ENCODE results near the gene ZNF20. TPM values are rescaled to one million over a fixed set of nuclear protein-coding genes. Genes with fewer than 3 reads are reported as not detected.
"Not testable (repeated sequence)": the region's sequence is repeated elsewhere in the genome, so short reads cannot be mapped to it uniquely, and the experiment has no call there.

Gene ZNF20
- total RNA-seq, 1 experiment from 2014 or later = 8.6 TPM

- peak in 1 of 2 experiments; percentile 23 for DNase-seq
- Histone ChIP-seq H3K9me2 (ENCODE audit: insufficient read depth) (no peaks in the 10 kb centered on the region), H3K4me1 (replicated peaks; ENCODE audit: insufficient read depth) (no peaks in the 10 kb centered on the region), H4K20me1 (ENCODE audit: insufficient read depth) (no peaks in the 10 kb centered on the region), H3K4me2 (no peak overlapping the region), H2AFZ (no peak overlapping the region), H3K36me3 (ENCODE audit: low read depth) (no peaks in the 10 kb centered on the region), H3K4me3 (no peak overlapping the region), H3K27me3 (ENCODE audit: insufficient read depth, low read depth) (no peaks in the 10 kb centered on the region), H3K79me2 (ENCODE audit: low read depth) (no peaks in the 10 kb centered on the region), H3K27ac (no peak overlapping the region), H3F3A (ENCODE audit: insufficient read depth, low read depth) (no peaks in the 10 kb centered on the region), H3K9me3 (ENCODE audit: insufficient read depth, low read depth) (no peaks in the 10 kb centered on the region)
- ChIA-PET POLR2A (ENCODE audit: unreplicated experiment) (no interaction called here), CTCF (interaction anchor here (0.5 to 0.8 kb wide), 4 partner anchors 31 to 425 kb away, joined by 3 to 6 read pairs (median 4); partner anchors contain the start of genes ZNF20 and ZNF442)
- no TSS peak for BruUV-seq (replicated peaks)
- TF ChIP-seq CTCF (conservative IDR thresholded peaks at IDR 0.05) (peak; percentile 72), EZH2 (IDR thresholded peaks at IDR 0.05; ENCODE audit: low read depth) (no peak)
- intact Hi-C loops (cut with micrococcal nuclease; ENCODE audit: unreplicated experiment) = loop anchor here (2.0 kb wide), 1 partner anchor 50 kb away; the partner anchor contains the start of gene ZNF20
Measured at GRCh38 chr19:12090807-12091206, 49.3 kb downstream of the ZNF20 start.

DNA sequence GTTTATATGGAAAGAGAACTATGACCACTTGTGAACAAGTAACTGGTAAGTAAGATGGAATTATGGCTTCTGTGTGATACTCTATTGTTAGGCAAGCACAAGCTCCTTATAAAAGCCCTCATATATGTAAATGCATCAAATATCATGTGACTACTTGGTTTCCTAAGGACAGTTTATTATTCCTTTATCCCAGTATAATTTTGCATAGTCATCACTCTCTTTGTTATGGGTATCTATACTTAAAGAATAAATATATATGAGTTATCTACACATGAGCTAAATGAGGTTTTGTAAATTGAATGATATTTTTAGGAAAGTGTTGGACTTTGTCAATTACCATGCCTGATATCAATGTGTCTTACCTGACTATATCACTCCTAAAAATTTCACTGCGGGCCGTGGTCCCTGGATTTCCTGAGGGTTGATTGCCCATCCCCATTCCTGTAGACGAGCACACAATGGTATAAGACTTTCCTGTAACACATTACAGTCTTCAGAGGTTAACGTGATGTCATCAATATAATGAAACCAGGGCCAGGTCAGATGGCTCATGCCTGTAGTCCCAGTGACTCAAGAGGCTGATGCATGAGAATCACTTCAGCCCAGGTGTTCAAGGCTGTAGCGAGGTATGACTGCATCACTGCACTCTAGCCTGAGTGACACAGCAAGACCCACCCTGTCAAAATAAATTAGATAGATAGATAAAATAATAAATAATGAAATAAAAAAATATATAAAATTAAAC, 54.9 kb downstream of the ZNF20 start:
- TF ChIP-seq EZH2 (IDR thresholded peaks at IDR 0.05; ENCODE audit: low read depth) (no peak), CTCF (conservative IDR thresholded peaks at IDR 0.05) (no peak)
- no peaks in the 10 kb centered on the region for H3F3A ChIP-seq (ENCODE audit: insufficient read depth, low read depth)
- peaks cover 6% of the 10 kb centered on the region for H3K9me3 ChIP-seq (ENCODE audit: insufficient read depth, low read depth)
- no peak overlapping the region for H3K4me2 ChIP-seq
- no TSS peak for BruUV-seq (replicated peaks)
- ChIA-PET POLR2A (ENCODE audit: unreplicated experiment) (no interaction called here), CTCF (no interaction called here)
- no peaks in the 10 kb centered on the region for H3K79me2 ChIP-seq (ENCODE audit: low read depth)
- no peaks in the 10 kb centered on the region for H3K9me2 ChIP-seq (ENCODE audit: insufficient read depth)
- no peaks in the 10 kb centered on the region for H4K20me1 ChIP-seq (ENCODE audit: insufficient read depth)
- no peaks in the 10 kb centered on the region for H3K4me1 ChIP-seq (replicated peaks; ENCODE audit: insufficient read depth)
- H3K27me3 ChIP-seq (ENCODE audit: insufficient read depth, low read depth) = no peaks in the 10 kb centered on the region
- H3K36me3 ChIP-seq (ENCODE audit: low read depth) = no peaks in the 10 kb centered on the region
- intact Hi-C loops (cut with micrococcal nuclease; ENCODE audit: unreplicated experiment) = no loop called here
- H3K4me3 ChIP-seq = no peak overlapping the region
- no peak for DNase-seq
- H2AFZ ChIP-seq = no peak overlapping the region
- H3K27ac ChIP-seq = no peak overlapping the region

DNA sequence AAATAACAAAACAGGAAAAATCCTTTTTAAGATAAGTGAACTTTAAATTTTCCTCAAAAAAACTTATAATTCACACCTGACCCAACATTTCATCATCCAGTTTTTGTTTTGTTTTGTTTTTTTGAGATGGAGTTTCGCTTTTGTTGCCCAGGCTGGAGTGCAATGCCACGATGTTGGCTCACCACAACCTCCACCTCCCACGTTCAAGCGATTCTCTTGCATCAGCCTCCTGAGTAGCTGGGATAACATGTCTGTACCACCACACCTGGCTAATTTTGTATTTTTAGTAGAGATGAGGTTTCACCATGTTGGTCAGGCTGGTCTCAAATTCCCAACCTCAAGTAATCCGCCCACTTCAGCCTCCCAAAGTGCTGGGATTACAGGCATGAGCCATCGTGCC, 56.8 kb downstream of the ZNF20 start:
- H3K9me2 ChIP-seq (ENCODE audit: insufficient read depth); intact Hi-C loops (cut with micrococcal nuclease; ENCODE audit: unreplicated experiment); H4K20me1 ChIP-seq (ENCODE audit: insufficient read depth); H3K79me2 ChIP-seq (ENCODE audit: low read depth); DNase-seq; H3K4me3 ChIP-seq; H2AFZ ChIP-seq; BruUV-seq (replicated peaks); H3K36me3 ChIP-seq (ENCODE audit: low read depth); H3K27ac ChIP-seq; H3K27me3 ChIP-seq (ENCODE audit: insufficient read depth, low read depth); H3K4me1 ChIP-seq (replicated peaks; ENCODE audit: insufficient read depth); H3F3A ChIP-seq (ENCODE audit: insufficient read depth, low read depth); H3K4me2 ChIP-seq: not testable (repeated sequence)
- H3K9me3 ChIP-seq (ENCODE audit: insufficient read depth, low read depth) = peaks cover 12% of the 10 kb centered on the region
- POLR2A ChIA-PET (ENCODE audit: unreplicated experiment) = interaction anchor here (0.7 kb wide), 1 partner anchor 35 kb away, joined by 5 read pairs; no protein-coding TSS in a partner anchor
- CTCF ChIA-PET = interaction anchor here (0.6 kb wide), 1 partner anchor 11 kb away, joined by 3 read pairs; no protein-coding TSS in a partner anchor

Other genes with a start within 250 kb of the ZNF20 start
- 7.6 and 7.8 TPM in 2 replicates for gene ZNF700, start 215.2 kb downstream of the ZNF20 start, total RNA-seq (2021)
- gene ZNF763, start 175.3 kb downstream of the ZNF20 start, total RNA-seq (2021) = 0.55 and 0.83 TPM in 2 replicates
- gene ZNF433, start 104.7 kb downstream of the ZNF20 start, total RNA-seq (2021) = 2.6 and 3.1 TPM in 2 replicates
- gene ZNF878, start 87.4 kb downstream of the ZNF20 start, total RNA-seq (2021) = 0.33 and 0.46 TPM in 2 replicates
- 4.9 and 6.6 TPM in 2 replicates for gene ZNF844, start 75.6 kb downstream of the ZNF20 start, total RNA-seq (2021)
- gene ZNF625, start 16.4 kb upstream of the ZNF20 start, total RNA-seq (2021) = 5.7 and 6.4 TPM in 2 replicates
- 5.3 and 6.2 TPM in 2 replicates for gene ZNF136, start 22.7 kb upstream of the ZNF20 start, total RNA-seq (2021)
- 4.0 and 5.0 TPM in 2 replicates for gene ZNF44, start 154.5 kb upstream of the ZNF20 start, total RNA-seq (2021)
- 1.1 and 1.8 TPM in 2 replicates for gene ZNF563, start 193.3 kb upstream of the ZNF20 start, total RNA-seq (2021)
- not detected in 2 replicates for gene ZNF442, start 225.3 kb upstream of the ZNF20 start, total RNA-seq (2021)

Data from PC-9 (cell line).